HG02981 (cell line): ENCODE measurements around the gene FZD10.

Experiments
- ATAC-seq: cut with Tn5 transposase; IDR thresholded peaks from one replicate; pipeline ENCODE4 v1.9.1; 2021; ENCODE audit warnings: mild to moderate bottlenecking, moderate library complexity; ENCODE audit not compliant: unreplicated experiment

FZD10 gene

DNA sequence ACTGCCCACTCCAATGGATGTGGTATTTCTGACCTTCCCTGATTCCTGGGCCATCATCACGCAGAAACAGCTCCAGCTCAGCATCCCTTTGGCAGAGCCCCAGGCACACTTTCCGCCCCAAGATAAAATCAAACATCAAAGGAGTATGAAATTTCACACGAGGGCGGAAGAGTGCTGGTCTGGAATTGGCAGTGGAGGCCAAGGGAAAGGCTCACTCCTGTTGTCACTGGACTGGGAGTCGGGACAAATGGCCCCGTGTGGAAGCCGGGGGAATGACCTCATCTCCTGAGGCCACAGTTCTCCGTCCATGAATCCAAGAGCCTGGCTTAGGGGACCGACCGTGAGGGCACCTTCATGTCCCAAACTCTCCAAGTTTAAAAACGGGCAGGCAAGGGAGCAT lies 40.9 kb downstream of the FZD10 start:
- ATAC-seq: no peak

DNA sequence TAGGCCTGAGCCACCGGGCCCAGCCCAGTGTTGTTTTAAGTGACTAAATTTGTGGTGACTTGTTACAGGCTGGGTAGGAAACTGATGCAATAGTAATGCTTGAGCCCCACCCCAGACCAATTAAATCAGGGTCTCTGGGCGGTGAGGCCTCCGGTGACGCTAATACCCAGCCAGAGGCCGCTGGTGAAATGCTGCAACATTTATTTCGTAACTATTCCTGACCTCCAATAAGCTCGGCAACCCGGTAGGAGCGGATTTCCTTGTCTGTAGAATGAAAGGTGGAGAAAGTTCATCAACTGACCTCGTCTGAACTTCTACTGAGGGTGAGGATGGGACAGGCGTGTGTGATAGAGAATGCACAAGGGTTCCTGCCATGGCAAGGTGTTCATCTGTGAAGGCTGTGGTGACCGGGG lies 42.3 kb downstream of the FZD10 start:
- ATAC-seq: no peak

DNA sequence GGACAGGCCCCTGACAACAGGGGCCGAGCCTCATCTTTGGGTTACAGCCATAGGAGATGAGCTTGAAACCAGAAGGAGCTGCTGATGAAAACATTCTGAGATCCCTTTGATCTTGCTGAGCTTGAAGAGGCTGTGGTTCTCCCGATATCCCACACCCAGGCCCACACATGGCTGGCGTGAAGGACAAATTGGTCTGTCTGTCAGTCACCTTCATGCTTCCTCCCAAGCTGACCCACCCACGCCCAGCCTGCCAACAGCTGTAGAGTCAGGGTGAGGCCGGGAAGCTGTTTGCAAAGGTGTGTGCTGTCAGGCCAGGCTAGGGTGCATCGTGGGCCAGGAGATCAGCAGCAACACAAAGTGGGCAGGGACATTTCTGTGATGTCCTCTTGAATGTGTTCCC lies 43.2 kb downstream of the FZD10 start:
- no peak for ATAC-seq

DNA sequence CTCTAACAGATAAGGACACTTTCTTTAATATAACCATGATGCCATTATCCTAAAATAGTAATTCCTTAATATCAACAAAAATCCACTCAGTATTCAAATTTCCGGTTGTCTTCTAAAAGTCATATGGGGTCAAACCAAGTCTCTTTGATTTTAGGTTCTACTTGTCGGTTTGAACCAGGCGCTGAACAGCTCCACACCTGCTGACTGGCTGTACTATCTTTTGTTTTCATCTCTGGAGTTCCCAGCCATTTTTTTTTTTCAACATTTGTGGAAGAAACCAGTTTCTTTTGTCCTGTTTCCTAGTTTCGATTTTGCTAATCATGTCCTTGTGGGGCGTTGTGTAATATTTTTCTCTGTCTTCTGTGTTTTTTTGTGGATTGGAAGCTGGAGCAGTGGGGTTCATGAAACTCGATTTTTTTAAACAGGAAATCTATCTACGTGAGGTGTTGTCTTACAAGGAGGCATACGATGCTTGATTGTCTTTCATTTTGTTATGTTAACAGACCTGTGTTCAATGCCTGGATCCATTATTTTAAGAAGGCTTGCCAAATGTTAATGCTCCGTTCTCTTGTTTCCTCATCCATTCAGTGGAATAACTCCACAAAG lies 50.2 kb downstream of the FZD10 start:
- no peak for ATAC-seq

DNA sequence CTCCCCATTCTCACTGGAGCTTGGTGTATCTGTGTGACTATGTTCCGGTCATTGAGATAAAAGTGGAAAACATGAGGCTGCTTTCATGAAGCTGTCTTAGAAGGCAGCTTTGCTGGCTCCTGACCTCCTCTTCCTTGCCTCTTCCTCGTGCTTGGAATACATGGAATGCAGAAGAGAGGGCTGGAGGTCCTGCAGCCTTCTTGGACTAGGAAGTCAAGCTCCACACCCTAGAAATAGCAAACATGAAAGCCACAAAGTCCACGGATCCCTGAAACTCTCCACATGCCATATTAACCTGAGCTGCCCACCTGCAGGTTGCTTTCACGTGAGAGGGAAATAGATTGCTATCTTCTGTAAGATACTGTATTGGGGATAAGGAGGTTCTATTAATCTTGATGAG lies 51.0 kb downstream of the FZD10 start:
- no peak for ATAC-seq

DNA sequence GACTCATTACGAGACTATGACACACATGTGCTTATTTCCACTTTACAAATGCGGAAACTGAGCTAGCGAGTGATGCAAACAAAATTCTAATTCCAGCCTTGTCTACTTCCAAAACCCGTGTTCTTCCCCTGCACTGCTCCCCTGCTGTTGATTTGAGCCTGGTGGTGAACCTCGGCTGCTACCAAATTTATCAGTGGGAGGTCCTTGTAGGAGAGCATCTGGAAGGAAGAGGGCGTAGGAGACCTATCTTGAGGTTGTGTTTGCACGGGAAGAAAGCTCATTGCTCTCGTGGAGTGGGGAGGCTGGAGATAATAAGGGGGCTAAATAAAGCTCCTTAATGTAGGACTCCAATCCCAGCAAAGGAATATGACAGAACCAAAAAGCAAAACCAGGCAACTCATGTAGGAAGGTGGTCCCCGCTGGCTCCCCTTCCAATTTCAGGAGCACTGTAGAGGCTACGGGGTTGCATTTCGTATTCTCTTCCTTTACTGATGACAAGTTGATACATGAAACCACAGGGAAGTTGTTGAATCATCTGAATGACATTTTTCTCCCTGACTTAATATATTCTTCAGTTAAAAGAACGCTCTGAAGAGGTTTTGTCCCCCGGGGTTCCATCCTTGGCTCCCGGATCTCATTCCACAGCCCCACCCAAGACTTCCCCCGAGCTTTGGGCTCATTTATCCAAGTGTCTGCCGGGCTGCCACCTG lies 52.6 kb downstream of the FZD10 start:
- ATAC-seq: no peak
